ENCODE data around the gene RAB39B. TPM values are rescaled to one million over a fixed set of nuclear protein-coding genes. Genes with fewer than 3 reads are reported as not detected.

RAB39B gene, protein sequence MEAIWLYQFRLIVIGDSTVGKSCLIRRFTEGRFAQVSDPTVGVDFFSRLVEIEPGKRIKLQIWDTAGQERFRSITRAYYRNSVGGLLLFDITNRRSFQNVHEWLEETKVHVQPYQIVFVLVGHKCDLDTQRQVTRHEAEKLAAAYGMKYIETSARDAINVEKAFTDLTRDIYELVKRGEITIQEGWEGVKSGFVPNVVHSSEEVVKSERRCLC
- total RNA-seq = 0.69 and 1.5 TPM in 2 replicates

DNA sequence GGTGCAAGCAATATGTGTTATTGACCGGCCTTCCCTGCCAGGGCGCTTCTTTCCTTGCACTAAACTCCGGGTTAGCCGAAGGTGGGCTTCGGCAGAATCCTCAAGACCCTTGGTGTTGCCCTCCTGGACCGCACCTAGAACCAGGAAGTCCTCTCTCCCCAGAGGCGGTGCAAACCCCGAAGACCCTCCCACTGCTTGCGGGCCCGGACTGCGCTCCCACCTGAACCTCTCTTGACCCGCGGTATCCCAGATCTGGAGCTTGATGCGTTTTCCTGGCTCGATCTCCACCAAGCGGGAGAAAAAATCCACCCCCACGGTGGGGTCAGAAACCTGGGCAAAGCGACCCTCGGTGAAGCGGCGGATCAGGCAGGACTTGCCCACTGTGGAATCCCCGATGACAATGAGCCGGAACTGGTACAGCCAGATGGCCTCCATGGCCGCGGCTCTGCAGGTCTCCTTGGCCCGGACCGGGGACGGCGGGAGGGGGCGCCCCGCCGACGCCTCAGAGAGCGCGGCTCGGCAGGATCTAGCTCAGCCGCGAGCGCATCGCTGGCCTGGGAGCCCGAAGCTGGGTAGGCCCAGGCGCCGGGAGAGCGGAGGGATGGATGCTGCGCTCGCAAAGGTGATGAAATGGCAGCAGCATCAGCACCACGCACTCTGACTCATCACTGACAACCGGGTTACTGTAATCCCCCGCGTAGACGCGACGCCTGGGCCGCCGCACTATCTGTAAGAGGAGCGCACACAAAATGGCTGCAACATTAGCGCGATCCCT lies at the start of gene RAB39B:
RAB39B (minus strand) TSS at position 638 of the 775 bp plus-strand sequence; CDS start at position 435, 203 bp downstream.

DNA sequence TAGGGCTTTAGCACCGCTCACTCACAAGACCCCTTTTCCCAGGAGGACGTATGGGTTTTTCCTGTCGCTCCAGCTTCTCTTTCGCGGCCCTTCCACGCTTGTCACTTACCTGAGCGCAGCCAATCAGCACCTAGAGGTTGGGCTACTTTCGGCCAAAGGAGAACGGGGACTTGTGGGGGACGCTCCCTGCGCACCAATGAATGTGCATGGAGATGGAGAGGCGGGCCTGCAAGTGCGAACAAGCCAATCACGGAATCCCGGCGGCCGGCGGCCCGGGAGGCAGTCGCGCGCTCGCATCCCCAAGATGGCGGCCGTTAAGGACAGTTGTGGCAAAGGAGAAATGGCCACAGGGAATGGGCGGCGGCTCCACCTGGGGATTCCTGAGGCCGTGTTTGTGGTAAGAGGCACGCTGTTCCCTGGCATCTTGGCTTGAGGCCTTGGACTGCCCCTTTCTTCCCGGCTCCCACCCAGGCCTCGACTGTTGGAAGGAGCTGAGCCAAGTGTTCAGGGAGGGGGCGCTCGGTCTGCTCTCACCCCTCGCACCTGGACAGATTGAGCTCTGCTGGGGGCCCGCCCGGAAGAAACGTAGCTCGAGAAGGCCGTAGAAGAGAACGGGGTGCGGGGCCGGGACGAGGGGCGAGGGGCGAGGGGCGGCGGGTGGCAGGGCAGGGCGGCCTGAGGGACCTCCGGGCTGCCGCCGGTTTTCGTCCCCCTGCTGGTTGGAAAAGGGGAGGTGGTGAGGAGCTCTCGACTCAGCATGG lies 47.9 kb downstream of the RAB39B start, which contains the start of gene VBP1:
VBP1 (plus strand) TSS at position 282 of the 761 bp plus-strand sequence; CDS start at position 305, 23 bp downstream.

Other genes with a start within 250 kb of the RAB39B start
- 2.4 and 2.9 TPM in 2 replicates for gene F8, start 241.8 kb downstream of the RAB39B start, total RNA-seq
- 38.8 and 47.2 TPM in 2 replicates for gene FUNDC2, start 237.6 kb downstream of the RAB39B start, total RNA-seq
- 9.0 and 13.4 TPM in 2 replicates for gene CMC4, start 193.4 kb downstream of the RAB39B start, total RNA-seq
- gene MTCP1, start 193.4 kb downstream of the RAB39B start, total RNA-seq = 0.30 and 3.1 TPM in 2 replicates
- 12.2 and 23.4 TPM in 2 replicates for gene BRCC3, start 193.0 kb downstream of the RAB39B start, total RNA-seq
- gene VBP1, start 48.0 kb downstream of the RAB39B start, total RNA-seq = 60.9 and 79.1 TPM in 2 replicates
- gene CLIC2, start 70.1 kb upstream of the RAB39B start, total RNA-seq = 0.59 TPM in 1 of 2 replicates, not detected in the other
- not detected in 2 replicates for gene F8A2, start 117.6 kb upstream of the RAB39B start, total RNA-seq
- gene F8A3, start 194.1 kb upstream of the RAB39B start, total RNA-seq = 0.78 and 2.1 TPM in 2 replicates